ENCODE results near the gene SSH2. TPM values are rescaled to one million over a fixed set of nuclear protein-coding genes. Genes with fewer than 3 reads are reported as not detected.

Gene SSH2
- total and polyA plus RNA-seq, 7 experiments from 2014 or later, result 33.9 to 109 (median 76.2) TPM

GRCh38 chr17:29763273-29763672, 166.8 kb downstream of the SSH2 start:
- H3K27me3 ChIP-seq (ENCODE audit: control insufficient read depth in 2 of 2, insufficient read depth in 2 of 2, low read length in 2 of 2), result no peaks in the 10 kb centered on the region
- no peak for ATAC-seq
- no peaks in the 10 kb centered on the region for H3K27me3 Mint-ChIP-seq
- peaks cover 0 to 2% (median 0%) of the 10 kb centered on the region in 5 donors for H3K36me3 Mint-ChIP-seq
- peaks cover 0 to 5% (median 0%) of the 10 kb centered on the region in 3 experiments for H3K36me3 ChIP-seq (ENCODE audit: control insufficient read depth in 2 of 3, insufficient read depth in 3 of 3, low read length in 3 of 3)
- peaks cover 10 to 32% (median 27%) of the 10 kb centered on the region in 7 donors for H3K4me1 Mint-ChIP-seq
- H3K4me3 ChIP-seq (ENCODE audit: low read length), result no peak overlapping the region
- intact Hi-C loops (cut with micrococcal nuclease), result loop anchor here (5.0 to 10.0 kb wide), 3 partner anchors 126 to 468 kb away; partner anchors contain the start of genes NUFIP2 (in 1 of the 2) and TAOK1 (in 1 of the 2)
- peaks cover 15 to 19% of the 10 kb centered on the region in 2 donors for H3K4me1 ChIP-seq (ENCODE audit: control insufficient read depth in 2 of 2, insufficient read depth in 2 of 2, low read length in 2 of 2)
- H3K9me3 Mint-ChIP-seq, result peaks cover 0 to 2% (median 0%) of the 10 kb centered on the region in 11 donors
- H3K4me3 Mint-ChIP-seq, result no peak overlapping the region
- no peak for DNase-seq
- peak overlapping the region in 4 of 9 donors; percentile 21 to 90 (median 58) for H3K27ac Mint-ChIP-seq
- CTCF ChIA-PET, result interaction anchor here (0.6 kb wide), 2 partner anchors 142 to 393 kb away, joined by 4 read pairs; no protein-coding TSS in a partner anchor
- POLR2A ChIA-PET, result interaction anchor here (1.0 to 4.6 kb wide), 7 partner anchors 12 to 71 kb away, joined by 3 to 57 read pairs (median 7); no protein-coding TSS in a partner anchor
- H3K9me3 ChIP-seq (ENCODE audit: control insufficient read depth in 2 of 3, low read length in 3 of 3), result no peaks in the 10 kb centered on the region
- no peak overlapping the region for H3K27ac ChIP-seq (ENCODE audit: low read depth, low read length)

- ATAC-seq (peak; percentile 94), DNase-seq (peak; percentile 86 to 95 (median 93))
- Histone ChIP-seq H3K4me1 (ENCODE audit: control insufficient read depth in 2 of 2, insufficient read depth in 2 of 2, low read length in 2 of 2) (peaks cover 25 to 29% of the 10 kb centered on the region in 2 donors), H3K27me3 (ENCODE audit: control insufficient read depth in 2 of 2, insufficient read depth in 2 of 2, low read length in 2 of 2) (no peaks in the 10 kb centered on the region), H3K4me3 (ENCODE audit: low read length) (peak overlapping the region; percentile 89), H3K9me3 (ENCODE audit: control insufficient read depth in 2 of 3, low read length in 3 of 3) (no peaks in the 10 kb centered on the region), H3K36me3 (ENCODE audit: control insufficient read depth in 2 of 3, insufficient read depth in 3 of 3, low read length in 3 of 3) (peaks cover 0 to 5% (median 0%) of the 10 kb centered on the region in 3 experiments), H3K27ac (ENCODE audit: low read depth, low read length) (peak overlapping the region; percentile 82)
- intact Hi-C loops (cut with micrococcal nuclease), result loop anchor here (1.0 to 10.0 kb wide), 12 partner anchors 18 to 466 kb away; partner anchors contain the start of genes TP53I13 (in 2 of the 2), GIT1 (in 1 of the 2), NUFIP2 (in 1 of the 2) and TAOK1 (in 1 of the 2)
- Mint-ChIP-seq H3K4me1 (peaks cover 16 to 52% (median 37%) of the 10 kb centered on the region in 7 donors), H3K27me3 (no peaks in the 10 kb centered on the region), H3K4me3 (peak overlapping the region; percentile 90 to 100 (median 98)), H3K36me3 (peaks cover 0 to 6% (median 0%) of the 10 kb centered on the region in 5 donors), H3K9me3 (peaks cover 0 to 2% (median 0%) of the 10 kb centered on the region in 11 donors), H3K27ac (peak overlapping the region; percentile 90 to 98 (median 96))
- CTCF ChIA-PET, result interaction anchor here (1.0 to 2.7 kb wide), 4 partner anchors 38 to 146 kb away, joined by 3 to 10 read pairs (median 6); no protein-coding TSS in a partner anchor
- POLR2A ChIA-PET, result interaction anchor here (0.6 to 4.6 kb wide), 19 partner anchors 10 to 170 kb away, joined by 3 to 57 read pairs (median 6); no protein-coding TSS in a partner anchor
Measured at GRCh38 chr17:29761040-29761761, 168.8 kb downstream of the SSH2 start.

DNA sequence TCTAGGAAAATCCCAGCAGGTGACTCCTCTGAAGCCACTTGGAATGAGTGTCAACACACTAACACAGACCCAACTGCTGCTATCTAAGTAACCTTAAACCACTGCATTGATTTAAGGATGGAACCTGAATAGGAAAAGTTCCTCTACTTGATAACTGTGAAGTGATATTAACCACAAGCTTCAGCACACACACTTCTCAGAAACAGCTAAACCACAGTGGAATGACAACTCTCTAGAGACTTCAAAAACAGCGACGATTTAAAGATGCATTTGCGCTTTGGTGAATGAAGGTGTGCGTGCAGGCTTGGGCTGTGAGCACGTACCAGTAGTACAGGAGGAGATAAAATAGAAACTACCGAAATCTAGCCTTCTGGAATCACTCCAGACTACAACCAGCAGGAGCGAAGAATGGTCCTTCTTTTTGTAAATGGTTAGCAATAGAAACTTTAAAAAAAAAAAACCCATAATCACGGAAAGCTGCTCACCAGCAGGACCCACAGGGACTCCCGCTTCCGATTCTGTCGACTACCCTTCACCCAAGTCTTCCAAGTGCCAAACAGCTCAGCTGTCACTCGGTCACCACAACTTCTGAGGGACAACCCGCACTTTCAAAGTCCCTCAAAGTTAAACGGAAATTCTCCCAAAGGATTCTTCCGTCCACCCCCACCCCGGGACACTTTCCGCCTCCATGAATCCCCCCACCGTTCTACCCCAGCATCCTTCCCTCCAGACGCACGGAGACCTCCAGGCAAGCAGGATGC, 169.6 kb downstream of the SSH2 start:
- POLR2A ChIA-PET, result interaction anchor here (0.6 to 4.6 kb wide), 20 partner anchors 9 to 733 kb away, joined by 3 to 57 read pairs (median 6); partner anchors contain the start of gene CORO6
- H3K4me1 Mint-ChIP-seq, result peaks cover 16 to 53% (median 37%) of the 10 kb centered on the region in 7 donors
- peak; percentile 64 for ATAC-seq

DNA sequence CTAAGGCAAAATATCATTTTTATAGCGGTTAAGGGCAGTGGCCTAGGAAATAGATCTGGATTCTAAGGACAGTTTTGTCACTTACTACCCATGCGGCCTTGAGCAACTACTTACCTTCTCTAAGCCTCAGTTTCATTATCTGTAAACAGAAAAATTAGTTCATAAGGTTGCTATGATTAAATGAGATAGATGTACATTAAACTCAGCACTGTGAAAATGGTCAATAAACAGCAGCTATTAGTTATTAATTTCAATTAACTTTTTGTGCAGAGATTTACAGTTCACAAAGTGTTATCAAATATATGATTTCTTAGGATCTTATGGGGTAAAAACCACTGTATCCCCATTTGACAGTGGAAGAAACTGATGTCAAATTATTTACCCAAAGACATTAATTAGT, 171.8 kb downstream of the SSH2 start:
- ATAC-seq (no peak), DNase-seq (no peak)
- Mint-ChIP-seq H3K36me3 (peaks cover 0 to 8% (median 0%) of the 10 kb centered on the region in 5 donors), H3K9me3 (peaks cover 0 to 2% (median 0%) of the 10 kb centered on the region in 11 donors), H3K27me3 (no peaks in the 10 kb centered on the region), H3K4me1 (peaks cover 19 to 64% (median 43%) of the 10 kb centered on the region in 7 donors), H3K27ac (peak overlapping the region in 7 of 9 donors; percentile 45 to 82 (median 74)), H3K4me3 (peak overlapping the region; percentile 75 to 99 (median 86))
- H3K27me3 ChIP-seq (ENCODE audit: control insufficient read depth in 2 of 2, insufficient read depth in 2 of 2, low read length in 2 of 2), result no peaks in the 10 kb centered on the region
- POLR2A ChIA-PET, result interaction anchor here (0.6 to 4.6 kb wide), 5 partner anchors 12 to 140 kb away, joined by 3 to 57 read pairs (median 3); no protein-coding TSS in a partner anchor
- CTCF ChIA-PET, result no interaction called here
- intact Hi-C loops (cut with micrococcal nuclease), result no loop called here
- H3K4me3 ChIP-seq (ENCODE audit: low read length), result peak overlapping the region; percentile 28
- H3K4me1 ChIP-seq (ENCODE audit: control insufficient read depth in 2 of 2, insufficient read depth in 2 of 2, low read length in 2 of 2), result peaks cover 25 to 29% of the 10 kb centered on the region in 2 donors
- H3K36me3 ChIP-seq (ENCODE audit: control insufficient read depth in 2 of 3, insufficient read depth in 3 of 3, low read length in 3 of 3), result peaks cover 0 to 13% (median 0%) of the 10 kb centered on the region in 3 experiments
- no peaks in the 10 kb centered on the region for H3K9me3 ChIP-seq (ENCODE audit: control insufficient read depth in 2 of 3, low read length in 3 of 3)
- peak overlapping the region; percentile 46 for H3K27ac ChIP-seq (ENCODE audit: low read depth, low read length)

More for the DNA sequence above, 169.6 kb downstream of the SSH2 start:
- H3K4me3 ChIP-seq (ENCODE audit: low read length), result peak overlapping the region; percentile 89
- peak overlapping the region; percentile 82 for H3K27ac ChIP-seq (ENCODE audit: low read depth, low read length)
- H3K9me3 ChIP-seq (ENCODE audit: control insufficient read depth in 2 of 3, low read length in 3 of 3), result no peaks in the 10 kb centered on the region
- no peaks in the 10 kb centered on the region for H3K27me3 Mint-ChIP-seq
- H3K27ac Mint-ChIP-seq, result peak overlapping the region; percentile 90 to 98 (median 96)
- DNase-seq, result peak; percentile 17 to 87 (median 76)
- CTCF ChIA-PET, result interaction anchor here (0.7 to 2.7 kb wide), 8 partner anchors 18 to 188 kb away, joined by 3 to 10 read pairs (median 3); no protein-coding TSS in a partner anchor
- H3K36me3 ChIP-seq (ENCODE audit: control insufficient read depth in 2 of 3, insufficient read depth in 3 of 3, low read length in 3 of 3), result peaks cover 0 to 5% (median 0%) of the 10 kb centered on the region in 3 experiments
- H3K9me3 Mint-ChIP-seq, result peaks cover 0 to 2% (median 0%) of the 10 kb centered on the region in 11 donors
- H3K27me3 ChIP-seq (ENCODE audit: control insufficient read depth in 2 of 2, insufficient read depth in 2 of 2, low read length in 2 of 2), result no peaks in the 10 kb centered on the region
- peak overlapping the region; percentile 90 to 100 (median 98) for H3K4me3 Mint-ChIP-seq
- peaks cover 25 to 29% of the 10 kb centered on the region in 2 donors for H3K4me1 ChIP-seq (ENCODE audit: control insufficient read depth in 2 of 2, insufficient read depth in 2 of 2, low read length in 2 of 2)
- intact Hi-C loops (cut with micrococcal nuclease), result loop anchor here (1.0 to 10.0 kb wide), 16 partner anchors 11 to 466 kb away; partner anchors contain the start of genes TP53I13 (in 2 of the 2), GIT1 (in 1 of the 2), NUFIP2 (in 1 of the 2) and TAOK1 (in 1 of the 2)
- H3K36me3 Mint-ChIP-seq, result peaks cover 0 to 7% (median 0%) of the 10 kb centered on the region in 5 donors

- POLR2A ChIA-PET, result interaction anchor here (0.6 to 1.5 kb wide), 4 partner anchors 8 to 140 kb away, joined by 3 to 5 read pairs (median 3); no protein-coding TSS in a partner anchor
- Mint-ChIP-seq H3K27ac (peak overlapping the region; percentile 67 to 92 (median 78)), H3K36me3 (peaks cover 0 to 9% (median 1%) of the 10 kb centered on the region in 5 donors), H3K4me3 (peak overlapping the region; percentile 75 to 99 (median 86)), H3K9me3 (peaks cover 0 to 2% (median 0%) of the 10 kb centered on the region in 11 donors), H3K27me3 (no peaks in the 10 kb centered on the region), H3K4me1 (peaks cover 19 to 69% (median 47%) of the 10 kb centered on the region in 7 donors)
- DNase-seq, result no peak
- H3K27me3 ChIP-seq (ENCODE audit: control insufficient read depth in 2 of 2, insufficient read depth in 2 of 2, low read length in 2 of 2), result no peaks in the 10 kb centered on the region
- peaks cover 25 to 29% of the 10 kb centered on the region in 2 donors for H3K4me1 ChIP-seq (ENCODE audit: control insufficient read depth in 2 of 2, insufficient read depth in 2 of 2, low read length in 2 of 2)
- H3K9me3 ChIP-seq (ENCODE audit: control insufficient read depth in 2 of 3, low read length in 3 of 3), result no peaks in the 10 kb centered on the region
- intact Hi-C loops (cut with micrococcal nuclease), result no loop called here
- peak overlapping the region; percentile 28 for H3K4me3 ChIP-seq (ENCODE audit: low read length)
- ATAC-seq, result no peak
- H3K36me3 ChIP-seq (ENCODE audit: control insufficient read depth in 2 of 3, insufficient read depth in 3 of 3, low read length in 3 of 3), result peaks cover 0 to 18% (median 1%) of the 10 kb centered on the region in 3 experiments
- peak overlapping the region; percentile 46 for H3K27ac ChIP-seq (ENCODE audit: low read depth, low read length)
- CTCF ChIA-PET, result no interaction called here
Measured at GRCh38 chr17:29757788-29758187, 172.2 kb downstream of the SSH2 start.
